NCI-H187 (cell line): Measurements from ENCODE around the gene RXFP1.

ENCODE experiments used
- DNase-seq, 2 experiments: peaks; one replicate each; lab custom pipeline; 2025; lab: John Stamatoyannopoulos, UW

RXFP1 gene

DNA sequence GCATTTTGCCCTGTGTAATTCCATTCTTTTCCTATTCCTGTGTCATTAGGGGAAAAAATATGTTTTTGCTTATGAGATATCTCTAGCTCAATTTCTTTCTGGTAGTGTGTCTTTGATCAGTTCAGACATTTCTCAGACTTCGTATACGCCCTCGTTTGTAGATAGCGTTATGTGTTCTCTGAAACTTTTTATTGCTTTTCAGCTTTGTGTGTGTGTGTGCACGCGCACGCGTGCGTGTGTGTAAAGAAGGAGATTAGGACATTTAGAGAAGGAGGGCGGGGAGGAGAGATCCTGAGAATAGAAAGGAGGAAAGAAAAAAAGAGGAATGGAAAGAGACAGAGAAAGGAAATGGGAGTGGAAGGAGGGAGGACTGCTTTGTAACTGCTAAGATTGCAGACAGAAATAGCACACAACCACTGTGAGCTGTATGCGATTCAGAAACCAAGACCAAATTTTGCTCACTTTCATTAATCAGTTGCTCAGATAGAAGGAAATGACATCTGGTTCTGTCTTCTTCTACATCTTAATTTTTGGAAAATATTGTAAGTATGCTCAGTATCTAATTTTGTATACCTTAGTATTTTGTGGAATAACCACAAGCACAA, at the start of gene RXFP1:
RXFP1 (plus strand) TSS at position 399 of the 605 bp plus-strand sequence; CDS start at position 494, 95 bp downstream.
- no peak for DNase-seq

DNA sequence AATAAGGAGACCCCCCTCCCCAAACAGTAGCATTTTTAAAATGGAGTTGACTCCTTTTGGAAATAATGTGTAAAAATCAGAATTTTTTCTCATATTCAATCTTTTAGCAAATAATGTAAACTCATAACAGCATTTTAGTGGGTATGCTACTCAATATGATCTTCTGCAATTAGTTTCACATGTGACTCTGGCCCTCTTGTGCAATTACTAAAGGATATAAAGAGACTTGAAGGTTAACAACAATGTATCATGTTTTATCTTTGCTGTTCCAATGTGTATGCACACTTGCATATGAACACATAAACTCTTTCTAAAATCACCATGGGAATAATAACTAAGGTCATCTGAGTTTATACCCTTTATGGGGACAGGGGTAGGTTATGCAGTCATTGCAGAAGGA, 39.9 kb upstream of the RXFP1 start:
- no peak for DNase-seq

DNA sequence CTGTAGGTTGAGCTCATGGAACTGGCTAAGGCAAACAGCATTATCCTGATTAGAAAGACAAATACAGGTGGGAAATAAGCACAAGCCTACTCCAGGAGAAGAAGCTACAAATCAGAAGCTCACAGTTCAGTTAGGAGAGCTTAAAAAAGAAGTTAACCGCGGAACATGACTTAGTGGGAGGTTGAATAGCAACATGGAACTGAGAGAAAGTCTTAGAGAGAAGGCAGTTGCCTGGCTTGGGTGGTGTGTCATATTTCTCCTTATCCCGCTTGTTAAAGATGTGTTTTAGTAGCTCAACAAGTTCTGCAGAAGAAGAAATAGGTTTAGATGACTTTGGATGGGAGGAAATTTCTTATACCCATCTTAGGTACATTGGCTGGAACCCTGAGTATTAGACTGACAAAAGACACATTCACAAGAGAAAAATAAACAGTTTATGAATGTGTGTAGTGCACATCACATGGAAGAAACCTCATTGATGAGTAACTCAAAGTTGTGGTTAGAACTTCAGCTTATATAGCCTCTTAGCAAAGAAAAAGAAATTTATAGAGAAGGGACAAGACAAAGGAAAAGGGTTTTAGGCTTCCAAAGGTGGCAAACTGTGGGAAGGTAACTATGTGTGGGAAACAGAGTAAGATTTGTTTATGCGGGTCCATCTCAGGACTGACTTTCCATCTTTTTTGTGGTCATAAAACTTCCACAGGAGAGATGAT, 37.4 kb upstream of the RXFP1 start:
- no peak for DNase-seq

DNA sequence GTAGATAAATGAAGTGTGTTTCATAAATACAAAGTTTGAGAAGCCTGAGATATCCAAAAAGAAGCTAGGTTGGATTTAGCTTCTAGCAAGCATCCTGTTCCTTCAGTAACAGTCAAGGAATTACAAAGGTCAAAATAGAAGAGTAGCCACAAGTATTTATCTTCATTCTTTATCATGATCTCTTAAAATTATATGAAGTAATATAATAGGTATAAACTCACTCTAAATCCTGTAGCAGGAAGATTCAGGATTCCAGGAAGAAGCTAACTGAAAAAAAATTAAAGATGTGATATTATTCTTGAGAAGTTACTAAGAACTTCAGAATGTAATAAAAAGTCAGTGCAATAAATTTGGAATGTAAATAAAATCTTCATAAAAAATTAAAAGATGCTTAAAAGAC, 31.1 kb upstream of the RXFP1 start:
- no peak for DNase-seq

DNA sequence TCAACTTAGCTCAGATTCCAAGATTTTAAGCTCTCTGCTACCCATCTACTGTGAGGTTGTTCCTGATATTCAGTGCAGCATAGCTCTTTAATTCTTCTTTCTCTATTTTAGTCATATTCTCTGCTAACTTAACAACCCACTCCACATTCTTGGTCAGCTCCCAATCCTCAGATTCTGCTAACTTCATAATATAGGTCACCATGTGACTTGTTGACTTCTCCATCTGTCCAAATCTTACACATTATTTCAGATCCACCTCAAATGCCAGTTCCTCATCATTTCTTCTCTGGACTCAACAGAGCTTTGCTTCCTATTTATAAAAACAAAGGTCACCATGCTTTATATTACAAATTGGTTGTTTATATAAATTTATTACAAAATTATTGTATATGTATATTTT, 29.3 kb upstream of the RXFP1 start:
- no peak for DNase-seq

DNA sequence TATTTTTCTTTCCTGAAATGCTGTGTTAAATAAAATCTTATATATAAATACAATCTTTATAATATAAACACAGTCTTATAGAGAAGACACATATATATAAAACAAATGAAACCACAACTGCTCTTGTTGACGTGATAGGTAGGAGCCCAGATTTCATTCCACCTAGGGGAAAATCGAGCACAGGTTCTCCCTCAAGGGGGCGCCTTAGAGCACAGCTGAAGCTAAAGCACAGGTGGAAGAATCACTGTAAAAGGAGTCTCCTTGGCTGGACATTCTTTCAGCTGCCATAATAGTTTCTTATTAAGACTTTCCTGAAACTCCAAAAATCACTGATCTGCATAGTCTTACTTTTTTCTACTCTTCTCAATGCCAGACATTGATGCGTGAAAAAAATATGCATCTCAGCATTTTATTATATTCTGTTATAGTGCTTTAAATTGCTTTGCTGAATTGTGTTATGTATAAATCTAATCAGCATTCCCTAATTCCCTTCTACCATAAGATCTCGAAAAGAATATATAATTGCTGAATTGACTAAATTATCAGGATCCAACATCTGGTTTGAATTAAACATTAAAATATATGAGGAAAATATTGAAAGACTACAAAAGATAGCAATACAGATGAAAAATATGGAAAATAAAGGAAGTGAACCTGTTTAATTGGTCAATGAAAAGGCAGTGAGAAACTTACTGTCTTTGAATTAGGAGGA, 25.5 kb upstream of the RXFP1 start:
- DNase-seq, result no peak

DNA sequence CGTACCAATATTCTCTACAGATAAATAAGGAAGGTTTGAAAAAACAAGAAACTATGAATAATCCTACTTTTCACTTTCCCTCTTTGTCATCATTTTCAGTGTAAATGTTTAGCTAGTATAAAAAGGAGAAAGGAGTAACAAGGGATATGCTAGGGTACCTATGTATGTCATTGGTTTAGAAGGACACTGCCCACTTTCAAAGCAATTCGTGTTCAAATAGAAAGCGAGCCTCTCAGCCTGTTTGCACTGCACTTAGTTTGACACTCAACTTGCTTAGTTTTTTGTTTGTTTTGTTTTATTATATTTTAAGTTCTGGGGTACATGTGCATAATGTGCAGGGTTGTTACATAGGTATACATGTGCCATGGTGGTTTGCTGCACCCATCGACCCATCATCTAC, 21.6 kb upstream of the RXFP1 start:
- no peak for DNase-seq

DNA sequence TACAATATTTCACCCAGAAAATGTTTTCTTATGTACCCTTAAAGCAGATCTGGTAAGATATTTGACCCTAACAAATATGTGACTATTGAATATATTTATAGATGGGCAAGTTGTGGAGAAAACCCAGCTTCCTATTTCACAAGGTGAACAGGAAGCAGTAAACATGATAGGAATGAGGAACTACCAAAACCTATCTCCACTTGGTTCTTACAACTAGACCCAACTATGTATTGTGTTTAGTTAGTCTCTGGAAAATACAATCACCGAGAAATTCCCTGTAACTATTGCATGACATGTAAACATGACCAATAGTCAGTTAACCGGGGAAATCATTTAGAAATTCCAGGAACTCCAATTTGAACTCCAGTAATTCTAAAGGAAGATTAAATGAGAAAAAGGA, 8.4 kb upstream of the RXFP1 start:
- DNase-seq, result no peak

DNA sequence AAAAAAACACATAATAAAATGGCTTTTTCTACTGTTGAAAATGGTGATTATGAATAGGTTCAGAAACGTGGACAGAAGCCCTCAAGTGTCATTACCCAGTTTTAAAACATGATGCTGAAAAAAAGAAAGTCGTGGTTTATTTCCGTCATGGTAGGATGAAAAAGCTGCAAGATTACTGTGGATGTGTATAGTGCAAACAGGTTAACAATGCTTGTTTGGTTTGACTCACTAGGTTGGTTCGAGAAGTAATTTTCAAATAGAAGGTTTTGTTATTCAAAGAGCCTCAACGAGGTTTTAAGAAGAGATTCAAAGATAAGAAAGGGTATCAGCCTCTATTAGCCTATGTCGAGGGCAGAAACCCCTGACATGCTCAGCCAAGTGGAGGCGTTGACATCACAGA, 2.5 kb upstream of the RXFP1 start:
- no peak for DNase-seq

DNA sequence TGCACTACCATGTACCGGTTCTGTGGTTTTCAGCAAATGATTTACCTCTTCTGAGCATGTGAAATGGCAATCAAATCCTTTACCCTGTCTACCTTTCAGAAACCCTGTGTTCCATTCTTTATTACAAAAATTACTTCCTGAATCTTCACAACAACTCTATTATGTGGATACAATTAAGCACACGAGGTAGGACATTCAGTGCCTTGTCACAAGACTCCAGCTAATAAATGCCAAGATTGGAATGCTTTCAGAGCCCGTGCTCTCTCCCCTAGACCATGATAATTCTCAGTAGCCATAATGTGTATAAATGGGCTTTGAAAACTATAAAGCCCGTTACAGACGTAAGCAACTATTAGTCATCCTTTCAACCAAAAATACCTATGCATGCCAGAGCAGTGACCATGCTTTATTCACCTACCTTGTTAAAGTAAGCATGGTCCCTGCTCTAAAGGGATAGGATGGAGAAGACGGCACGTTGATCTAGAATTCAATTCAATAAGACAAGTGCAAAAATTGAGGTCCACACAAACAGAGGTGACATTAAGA, 2.4 kb downstream of the RXFP1 start:
- DNase-seq, result no peak

DNA sequence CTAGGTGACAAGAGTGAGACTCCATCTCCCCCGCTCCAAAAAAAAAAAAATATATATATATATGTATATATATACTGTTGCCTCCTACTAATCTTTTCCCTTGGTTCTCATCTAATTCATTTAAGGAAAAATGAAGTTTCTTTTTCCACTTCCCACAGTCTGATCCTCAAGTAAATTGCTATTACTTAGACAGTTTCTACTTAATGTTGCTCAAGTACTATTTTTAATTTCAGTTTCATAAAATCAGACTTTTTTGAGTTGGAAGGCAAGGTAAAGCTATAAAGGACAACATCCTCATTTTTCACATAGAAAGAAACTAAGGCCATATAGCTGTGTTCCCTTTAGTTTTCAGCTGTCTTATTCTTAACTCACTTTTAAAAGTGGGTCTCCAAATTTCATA, 5.8 kb downstream of the RXFP1 start:
- no peak for DNase-seq

DNA sequence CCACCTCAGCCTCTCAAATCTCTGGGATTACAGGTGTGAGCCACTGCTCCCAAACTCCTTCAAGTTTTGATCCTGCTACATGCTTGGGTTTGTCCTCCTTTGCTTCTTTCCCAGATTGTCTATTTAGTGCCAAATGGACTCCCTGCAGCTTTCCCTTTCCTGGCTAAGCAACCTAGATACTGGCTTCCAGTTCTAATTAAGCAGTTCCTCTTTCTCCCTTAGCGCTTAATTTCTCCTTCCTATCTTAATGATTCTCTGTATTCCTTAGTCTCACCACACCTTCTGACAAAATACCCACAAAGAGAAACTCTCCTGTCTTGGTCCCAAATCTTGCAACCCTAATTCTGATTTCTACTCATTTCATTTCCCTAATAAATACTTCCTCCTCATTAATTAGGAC, 7.8 kb downstream of the RXFP1 start:
- DNase-seq, result no peak

DNA sequence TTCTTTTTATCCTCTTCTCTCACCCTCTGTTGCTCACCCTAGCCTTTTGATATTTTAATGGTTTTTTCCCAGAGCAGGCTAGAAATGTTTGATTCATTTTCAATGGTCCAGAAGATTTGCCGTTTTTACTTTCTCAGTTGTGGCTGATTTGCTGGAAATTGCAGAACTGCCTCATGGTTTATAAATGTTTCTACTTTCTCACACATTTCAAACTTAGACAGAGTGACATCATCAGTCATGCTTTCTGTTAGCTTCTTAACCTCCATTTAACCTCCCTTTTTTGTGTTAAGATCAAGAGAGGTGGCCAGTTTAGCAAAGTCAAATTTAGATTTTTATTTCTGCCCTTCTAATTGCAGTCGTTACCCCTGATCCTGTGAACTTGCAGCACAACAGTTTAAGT, 8.7 kb downstream of the RXFP1 start:
- DNase-seq, result no peak

DNA sequence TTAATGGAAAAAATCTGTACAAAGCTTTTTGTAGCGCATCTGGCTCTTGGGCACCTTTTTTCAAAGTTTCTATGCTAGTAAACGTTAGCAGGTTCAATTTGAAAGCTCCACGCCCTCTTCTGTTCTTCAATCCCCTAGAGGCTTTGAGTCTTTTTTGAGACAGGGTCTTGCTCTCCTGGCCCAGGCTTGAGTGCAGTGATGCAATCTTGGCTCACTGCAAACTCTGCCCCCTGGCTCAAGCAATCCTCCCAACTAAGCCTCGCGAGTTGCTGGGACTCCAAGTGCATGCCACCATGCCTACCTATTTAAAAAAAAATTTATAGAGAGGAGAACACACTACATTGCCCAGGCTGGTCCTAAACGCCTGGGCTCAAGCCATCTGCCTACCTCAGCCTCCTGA, 9.2 kb downstream of the RXFP1 start:
- no peak for DNase-seq

DNA sequence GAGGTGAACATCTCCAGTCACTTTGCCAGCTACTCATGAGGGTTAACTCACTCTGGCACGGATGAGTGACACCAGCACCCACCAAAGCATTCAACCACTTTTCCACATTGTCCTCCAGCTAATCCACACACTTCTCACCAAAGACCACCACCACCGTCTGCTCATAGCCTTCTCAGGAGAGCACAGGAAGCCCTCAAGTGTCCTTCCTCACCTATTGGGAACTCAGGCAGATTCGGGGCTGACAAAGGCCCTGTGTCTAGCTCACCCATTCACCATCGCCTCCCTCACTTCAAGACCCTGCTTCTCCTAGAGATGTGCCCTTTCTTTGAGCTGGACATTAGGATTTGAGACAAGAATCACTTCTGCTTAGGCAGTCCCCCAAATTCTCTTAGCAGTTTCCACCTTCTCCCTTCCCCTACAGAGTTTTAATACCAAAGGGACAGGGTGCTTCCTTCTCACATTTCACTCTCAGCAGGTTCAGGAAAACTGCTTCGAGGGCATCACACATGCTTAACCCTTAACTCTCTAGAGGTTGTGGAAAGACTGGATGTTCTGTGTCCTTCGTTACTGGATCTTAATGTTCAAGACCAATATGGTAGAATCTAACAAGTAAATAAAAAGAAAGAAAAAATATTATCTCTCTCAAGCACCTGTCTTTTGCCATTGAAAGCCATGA, 11.0 kb downstream of the RXFP1 start:
- no peak for DNase-seq

DNA sequence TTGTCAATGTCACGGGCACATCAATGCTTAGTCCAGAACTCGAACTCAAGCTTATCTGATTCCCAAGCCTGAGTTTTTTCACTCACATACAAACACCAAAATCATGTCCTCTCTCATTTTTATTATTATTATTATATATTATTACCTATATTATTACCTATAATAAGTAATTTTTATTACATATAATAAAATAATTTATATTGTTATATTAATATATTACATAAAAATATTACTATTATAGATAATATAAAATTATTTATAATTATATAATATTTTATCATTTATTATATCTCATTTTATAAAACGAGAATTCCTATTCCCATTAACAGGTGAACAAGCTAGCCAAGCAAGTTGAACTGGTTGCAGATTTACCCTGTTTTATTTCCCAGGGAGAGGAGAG, 13.0 kb downstream of the RXFP1 start:
- no peak for DNase-seq

DNA sequence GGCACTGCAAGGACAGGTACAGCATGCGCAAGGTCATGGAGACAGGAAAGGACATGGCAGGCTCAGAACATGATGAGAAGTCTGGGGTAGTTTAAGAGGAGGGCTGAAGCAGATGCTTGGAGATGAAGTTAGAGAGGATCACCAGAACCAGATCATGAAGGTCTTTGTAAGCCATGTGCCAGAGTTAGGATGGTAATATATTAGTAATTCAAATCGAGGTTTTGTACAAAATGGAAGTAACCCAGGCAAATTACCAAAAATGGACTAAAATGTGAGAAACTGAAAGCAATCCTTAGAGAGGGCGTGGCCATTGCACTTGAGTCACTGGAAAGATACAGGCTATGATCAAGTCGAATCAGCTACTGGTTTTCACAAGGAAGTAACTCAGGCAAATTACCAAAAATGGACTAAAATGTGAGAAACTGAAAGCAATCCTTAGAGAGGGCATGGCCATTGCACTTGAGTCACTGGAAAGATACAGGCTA, 13.5 kb downstream of the RXFP1 start:
- DNase-seq, result no peak

DNA sequence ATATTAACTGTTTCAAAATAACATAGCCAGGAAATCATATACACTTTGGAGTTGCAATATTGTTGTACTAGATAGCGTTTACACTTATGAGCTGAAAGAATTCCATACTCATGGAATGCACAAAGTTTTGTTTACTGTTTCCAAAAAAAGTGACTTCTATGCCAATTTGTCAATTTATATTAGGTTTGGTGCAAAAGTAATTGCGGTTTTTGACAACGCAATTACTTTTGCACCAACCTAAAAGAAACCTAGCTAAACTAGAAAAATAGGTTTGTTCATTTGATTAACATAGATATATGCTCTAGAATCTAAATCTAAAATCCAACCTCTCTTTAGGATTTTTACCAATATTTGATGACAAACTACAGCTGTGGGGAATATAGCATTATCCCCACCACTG, 15.2 kb downstream of the RXFP1 start:
- DNase-seq, result no peak

DNA sequence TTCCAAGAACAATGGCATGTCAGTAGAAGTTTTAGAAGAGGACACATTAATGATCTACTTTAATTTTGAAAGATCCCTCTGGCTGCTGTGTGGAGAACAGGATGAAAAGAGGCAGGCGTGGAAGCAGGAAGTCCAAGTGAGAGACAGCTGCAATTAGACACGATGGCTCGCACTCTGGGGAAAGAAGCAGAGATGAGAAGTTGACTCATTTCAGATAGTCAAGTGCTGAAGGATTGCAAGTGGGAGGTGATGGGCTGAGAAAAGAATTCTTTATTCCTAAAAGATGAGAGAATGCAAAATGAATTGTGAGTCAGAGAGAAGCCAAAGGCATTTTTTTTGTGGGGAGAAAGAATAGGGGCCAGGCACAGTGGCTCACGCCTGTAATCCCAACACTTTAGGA, 16.5 kb downstream of the RXFP1 start:
- DNase-seq, result no peak

DNA sequence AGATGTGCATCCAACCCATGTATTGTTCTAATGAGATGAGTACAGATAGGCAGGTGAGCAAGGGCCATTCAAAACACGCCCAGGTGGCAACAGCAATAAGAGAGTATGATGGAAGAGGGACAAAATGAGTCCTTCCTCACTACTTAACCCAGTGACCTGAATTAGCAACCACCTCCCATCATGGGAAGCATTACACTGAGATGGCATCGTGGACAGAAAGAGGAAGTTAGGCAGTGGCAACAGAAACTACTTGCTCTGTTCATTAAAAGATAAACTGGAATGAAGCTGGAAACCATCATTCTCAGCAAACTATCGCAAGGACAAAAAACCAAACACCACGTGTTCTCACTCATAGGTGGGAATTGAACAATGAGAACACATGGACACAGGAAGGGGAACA, 17.2 kb downstream of the RXFP1 start:
- DNase-seq, result no peak

DNA sequence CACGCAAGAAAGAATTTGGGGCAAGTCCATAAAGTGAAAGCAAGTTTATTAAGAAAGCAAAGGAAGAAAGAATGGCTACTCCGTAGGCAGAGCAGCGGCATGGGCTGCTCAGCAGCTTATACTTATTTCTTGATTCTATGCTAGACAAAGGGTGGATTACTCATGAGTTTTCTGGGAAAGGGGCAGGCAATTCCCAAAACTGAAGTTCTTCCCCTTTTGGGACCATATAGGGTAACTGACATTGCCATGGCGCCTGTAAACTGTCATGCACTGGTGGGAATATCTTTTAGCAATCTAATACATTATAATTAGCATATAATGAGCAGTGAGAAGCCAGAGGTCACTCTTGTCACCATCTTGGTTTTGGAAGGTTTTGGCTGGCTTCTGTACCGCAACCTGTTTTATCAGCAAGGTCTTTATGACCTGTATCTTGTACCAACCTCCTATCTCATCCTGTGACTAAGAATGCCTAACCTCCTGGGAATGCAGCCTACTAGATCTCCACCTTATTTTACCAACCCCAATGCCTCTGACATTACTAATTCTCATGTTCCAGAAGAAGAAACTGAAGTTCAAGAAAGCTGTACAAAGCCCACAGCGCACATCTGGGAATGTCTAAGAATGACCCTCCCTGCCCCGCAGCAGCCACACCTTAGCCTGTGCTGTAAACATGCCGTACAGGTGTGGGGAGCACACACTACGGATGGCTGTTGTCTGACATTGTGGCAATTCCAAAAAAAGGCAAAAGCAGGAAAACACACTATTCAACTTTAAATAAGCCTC, 18.6 kb downstream of the RXFP1 start:
- no peak for DNase-seq

DNA sequence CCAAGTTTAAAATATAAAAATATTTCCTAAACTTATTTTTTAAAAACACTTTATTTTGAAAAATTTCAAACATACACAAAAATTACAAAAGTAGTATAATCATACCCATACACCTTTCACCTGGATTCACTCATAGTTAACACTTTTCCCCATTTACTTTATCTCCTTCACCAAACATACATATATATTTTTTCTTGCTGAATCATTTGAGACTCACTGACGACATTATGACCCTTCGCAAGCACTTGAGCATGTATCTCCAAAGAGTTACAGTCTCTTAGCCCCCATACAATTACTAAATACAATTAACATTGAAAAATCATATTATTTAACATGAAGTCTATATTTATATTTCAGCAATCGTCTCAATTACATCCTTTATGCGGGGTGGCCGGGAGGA, 19.8 kb downstream of the RXFP1 start:
- no peak for DNase-seq
